GM19328 (cell line): ENCODE data around the gene CFAP53.
"Not testable (repeated sequence)": the region's sequence is repeated elsewhere in the genome, so short reads cannot be mapped to it uniquely, and the experiment has no call there.

ENCODE experiments used
- ATAC-seq: cut with Tn5 transposase; IDR thresholded peaks from one replicate; pipeline ENCODE4 v1.9.1; 2021; ENCODE audit warnings: mild to moderate bottlenecking, moderate library complexity; ENCODE audit not compliant: unreplicated experiment

CFAP53 gene

GRCh38 chr18:50274044-50274442 is 7.7 kb upstream of the CFAP53 start:
- no peak for ATAC-seq

GRCh38 chr18:50273203-50274043 is 7.1 kb upstream of the CFAP53 start:
- no peak for ATAC-seq

GRCh38 chr18:50272568-50272967 is 6.3 kb upstream of the CFAP53 start:
- no peak for ATAC-seq

- peak; percentile 68 for ATAC-seq
Observed at GRCh38 chr18:50268022-50268747, 1.9 kb upstream of the CFAP53 start.

GRCh38 chr18:50262977-50263376 is 3.3 kb downstream of the CFAP53 start:
- ATAC-seq = no peak

GRCh38 chr18:50250935-50251334 is 15.4 kb downstream of the CFAP53 start:
- no peak for ATAC-seq

GRCh38 chr18:50249576-50249975 is 16.7 kb downstream of the CFAP53 start:
- ATAC-seq = no peak

- ATAC-seq = no peak
Observed at GRCh38 chr18:50247561-50247960, 18.7 kb downstream of the CFAP53 start.

GRCh38 chr18:50241768-50242167 is 24.5 kb downstream of the CFAP53 start:
- ATAC-seq = not testable (repeated sequence)

GRCh38 chr18:50240080-50240563 is 26.2 kb downstream of the CFAP53 start:
- ATAC-seq = no peak

- ATAC-seq = no peak
Observed at GRCh38 chr18:50232419-50232818, 33.9 kb downstream of the CFAP53 start.

- ATAC-seq = no peak
Observed at GRCh38 chr18:50231621-50232020, 34.7 kb downstream of the CFAP53 start.

GRCh38 chr18:50220249-50220648 is 46.0 kb downstream of the CFAP53 start:
- ATAC-seq = not testable (repeated sequence)

GRCh38 chr18:50218432-50219197 is 47.7 kb downstream of the CFAP53 start:
- no peak for ATAC-seq

- no peak for ATAC-seq
Observed at GRCh38 chr18:50209311-50209710, 57.0 kb downstream of the CFAP53 start.

- ATAC-seq = no peak
Observed at GRCh38 chr18:50207722-50208121, 58.6 kb downstream of the CFAP53 start.

GRCh38 chr18:50203801-50204604 is 62.3 kb downstream of the CFAP53 start:
- no peak for ATAC-seq

- no peak for ATAC-seq
Observed at GRCh38 chr18:50201476-50202018, 64.7 kb downstream of the CFAP53 start.

GRCh38 chr18:50199921-50200320 is 66.4 kb downstream of the CFAP53 start:
- no peak for ATAC-seq

GRCh38 chr18:50199346-50199855 is 66.9 kb downstream of the CFAP53 start:
- ATAC-seq = no peak
